BLaER1 (cell line): ENCODE measurements around the gene DLST.
A peak's percentile ranks its signal among the peaks of the same experiment; 100 is the strongest.

Experiments
- H3K27ac ChIP-seq: shearing (Covaris generic); formaldehyde crosslinking; 2 replicates; pipeline ENCODE4 v1.8.1; 2022
- H3K27me3 ChIP-seq: shearing (Covaris generic); formaldehyde crosslinking; 2 replicates; pipeline ENCODE4 v1.8.1; 2022
- H3K36me3 ChIP-seq: shearing (Covaris generic); formaldehyde crosslinking; 2 replicates; pipeline ENCODE4 v1.8.1; 2022
- H3K4me1 ChIP-seq: shearing (Covaris generic); formaldehyde crosslinking; 2 replicates; pipeline ENCODE4 v1.8.1; 2022
- H3K4me2 ChIP-seq: shearing (Covaris generic); formaldehyde crosslinking; 2 replicates; pipeline ENCODE4 v1.8.1; 2022
- H3K4me3 ChIP-seq: shearing (Covaris generic); formaldehyde crosslinking; 2 replicates; pipeline ENCODE4 v1.8.1; 2022
- H3K9ac ChIP-seq: shearing (Covaris generic); formaldehyde crosslinking; 2 replicates; pipeline ENCODE4 v1.8.1; 2022
- H3K9me3 ChIP-seq: shearing (Covaris generic); formaldehyde crosslinking; 2 replicates; pipeline ENCODE4 v1.8.1; 2022
- H4K20me1 ChIP-seq: shearing (Covaris generic); formaldehyde crosslinking; 2 replicates; pipeline ENCODE4 v1.8.1; 2022
- Cebpa-rat ChIP-seq: shearing (Covaris generic); IDR thresholded peaks from 2 replicates; pipeline ENCODE4 v1.8.1; 2022

The DLST gene

GRCh38 chr14:74846168-74846567 is 35.5 kb upstream of the DLST start:
- Histone ChIP-seq H3K4me3 (no peak overlapping the region), H3K36me3 (no peaks in the 10 kb centered on the region), H3K4me1 (no peaks in the 10 kb centered on the region), H3K27me3 (no peaks in the 10 kb centered on the region), H3K9me3 (no peaks in the 10 kb centered on the region), H3K27ac (no peak overlapping the region), H3K9ac (no peak overlapping the region), H3K4me2 (no peak overlapping the region), H4K20me1 (no peaks in the 10 kb centered on the region)
- no peak for TF ChIP-seq Cebpa-rat

GRCh38 chr14:74846968-74847665 is 34.6 kb upstream of the DLST start:
- no peak overlapping the region for H3K9ac ChIP-seq
- no peak for TF ChIP-seq Cebpa-rat
- H3K4me1 ChIP-seq, result no peaks in the 10 kb centered on the region
- no peaks in the 10 kb centered on the region for H3K36me3 ChIP-seq
- no peak overlapping the region for H3K27ac ChIP-seq
- no peaks in the 10 kb centered on the region for H3K27me3 ChIP-seq
- H4K20me1 ChIP-seq, result no peaks in the 10 kb centered on the region
- no peaks in the 10 kb centered on the region for H3K9me3 ChIP-seq
- H3K4me2 ChIP-seq, result no peak overlapping the region
- no peak overlapping the region for H3K4me3 ChIP-seq

GRCh38 chr14:74848768-74849167 is 32.9 kb upstream of the DLST start:
- H3K4me3 ChIP-seq, result no peak overlapping the region
- no peaks in the 10 kb centered on the region for H3K4me1 ChIP-seq
- H3K27me3 ChIP-seq, result no peaks in the 10 kb centered on the region
- no peak overlapping the region for H3K4me2 ChIP-seq
- no peak overlapping the region for H3K27ac ChIP-seq
- H3K36me3 ChIP-seq, result no peaks in the 10 kb centered on the region
- no peaks in the 10 kb centered on the region for H3K9me3 ChIP-seq
- TF ChIP-seq Cebpa-rat, result no peak
- H3K9ac ChIP-seq, result no peak overlapping the region
- H4K20me1 ChIP-seq, result no peaks in the 10 kb centered on the region

- Histone ChIP-seq H3K4me3 (no peak overlapping the region), H3K27me3 (no peaks in the 10 kb centered on the region), H4K20me1 (no peaks in the 10 kb centered on the region), H3K4me1 (peaks cover 11% of the 10 kb centered on the region; the same call in 1 of the 2 replicates), H3K9ac (no peak overlapping the region), H3K4me2 (no peak overlapping the region), H3K27ac (no peak overlapping the region), H3K36me3 (no peaks in the 10 kb centered on the region; the same call in 1 of the 2 replicates), H3K9me3 (no peaks in the 10 kb centered on the region)
- no peak for TF ChIP-seq Cebpa-rat
Measured at GRCh38 chr14:74852922-74853530, 28.7 kb upstream of the DLST start.

- Histone ChIP-seq H3K9ac (no peak overlapping the region), H3K9me3 (no peaks in the 10 kb centered on the region), H3K27ac (no peak overlapping the region), H3K4me2 (no peak overlapping the region), H3K36me3 (no peaks in the 10 kb centered on the region; the same call in 1 of the 2 replicates), H4K20me1 (no peaks in the 10 kb centered on the region), H3K27me3 (no peaks in the 10 kb centered on the region), H3K4me1 (peaks cover 11% of the 10 kb centered on the region; the same call in 1 of the 2 replicates), H3K4me3 (no peak overlapping the region)
- no peak for TF ChIP-seq Cebpa-rat
Measured at GRCh38 chr14:74853581-74853980, 28.1 kb upstream of the DLST start.

GRCh38 chr14:74855021-74855420 is 26.7 kb upstream of the DLST start:
- no peak overlapping the region for H3K27ac ChIP-seq
- no peaks in the 10 kb centered on the region for H4K20me1 ChIP-seq
- H3K36me3 ChIP-seq, result no peaks in the 10 kb centered on the region; the same call in 1 of the 2 replicates
- H3K27me3 ChIP-seq, result no peaks in the 10 kb centered on the region
- H3K9me3 ChIP-seq, result no peaks in the 10 kb centered on the region
- no peak overlapping the region for H3K4me3 ChIP-seq
- no peak overlapping the region for H3K9ac ChIP-seq
- H3K4me2 ChIP-seq, result no peak overlapping the region
- peaks cover 11% of the 10 kb centered on the region; the same call in 1 of the 2 replicates for H3K4me1 ChIP-seq
- no peak for TF ChIP-seq Cebpa-rat

GRCh38 chr14:74855945-74856344 is 25.8 kb upstream of the DLST start:
- Histone ChIP-seq H3K36me3 (no peaks in the 10 kb centered on the region; the same call in 1 of the 2 replicates), H3K4me1 (peaks cover 11% of the 10 kb centered on the region; the same call in 1 of the 2 replicates), H4K20me1 (no peaks in the 10 kb centered on the region), H3K4me3 (no peak overlapping the region), H3K27ac (no peak overlapping the region), H3K9me3 (no peaks in the 10 kb centered on the region), H3K9ac (no peak overlapping the region), H3K27me3 (no peaks in the 10 kb centered on the region), H3K4me2 (no peak overlapping the region)
- no peak for TF ChIP-seq Cebpa-rat

- Histone ChIP-seq H3K27me3 (no peaks in the 10 kb centered on the region), H3K9me3 (no peaks in the 10 kb centered on the region), H3K4me2 (no peak overlapping the region), H3K36me3 (no peaks in the 10 kb centered on the region; the same call in 1 of the 2 replicates), H3K4me3 (no peak overlapping the region), H3K4me1 (peaks cover 11% of the 10 kb centered on the region; the same call in 1 of the 2 replicates), H3K9ac (no peak overlapping the region), H4K20me1 (no peaks in the 10 kb centered on the region), H3K27ac (no peak overlapping the region)
- TF ChIP-seq Cebpa-rat, result no peak
Measured at GRCh38 chr14:74856366-74856765, 25.4 kb upstream of the DLST start.

- Histone ChIP-seq H3K27me3 (no peaks in the 10 kb centered on the region), H3K4me3 (no peak overlapping the region), H4K20me1 (no peaks in the 10 kb centered on the region), H3K9me3 (no peaks in the 10 kb centered on the region), H3K4me2 (no peak overlapping the region), H3K36me3 (no peaks in the 10 kb centered on the region; the same call in 1 of the 2 replicates), H3K4me1 (peaks cover 11% of the 10 kb centered on the region; the same call in 1 of the 2 replicates), H3K27ac (no peak overlapping the region), H3K9ac (no peak overlapping the region)
- TF ChIP-seq Cebpa-rat, result no peak
Measured at GRCh38 chr14:74858022-74858421, 23.7 kb upstream of the DLST start.

- Histone ChIP-seq H3K36me3 (no peaks in the 10 kb centered on the region; the same call in 1 of the 2 replicates), H3K4me1 (peaks cover 11% of the 10 kb centered on the region; the same call in 1 of the 2 replicates), H3K4me3 (no peak overlapping the region), H3K9me3 (no peaks in the 10 kb centered on the region), H3K9ac (no peak overlapping the region), H4K20me1 (no peaks in the 10 kb centered on the region), H3K4me2 (no peak overlapping the region), H3K27ac (no peak overlapping the region), H3K27me3 (no peaks in the 10 kb centered on the region)
- TF ChIP-seq Cebpa-rat, result 0 out of 2 replicates have a peak, but pooled peaks have one; percentile 34
Measured at GRCh38 chr14:74859757-74860552, 21.8 kb upstream of the DLST start.
